MM.1S (cell line): Measurements from ENCODE around the gene WDR70.

ENCODE experiments used
- DNase-seq: peaks from one replicate; pipeline ENCODE4 v3.0.0-alpha.2; 2015
- H2AFZ ChIP-seq: fragments of 300-600 bp; sonication (generic); 2 replicates; pipeline ENCODE4 v1.6.0; 2016; ENCODE audit warnings: antibody characterized with exemption, low read length
- H3F3A ChIP-seq: fragments of 300-600 bp; sonication (generic); 2 replicates; pipeline ENCODE4 v1.6.1; 2016; ENCODE audit warnings: mild to moderate bottlenecking, antibody characterized with exemption, low read length, moderate library complexity, mixed read lengths; ENCODE audit not compliant: insufficient read depth
- H3K27ac ChIP-seq: fragments of 300-600 bp; sonication (generic); 2 replicates; pipeline ENCODE4 v1.5.1; 2016; ENCODE audit warnings: mild to moderate bottlenecking, low read length
- H3K27me3 ChIP-seq: fragments of 300-600 bp; sonication (generic); replicated peaks from 2 replicates; pipeline ENCODE4 v1.6.0; 2016; ENCODE audit warnings: low read length; ENCODE audit not compliant: insufficient read depth
- H3K36me3 ChIP-seq: fragments of 300-600 bp; sonication (generic); replicated peaks from 2 replicates; pipeline ENCODE4 v1.6.1; 2016; ENCODE audit warnings: mild to moderate bottlenecking, low read length, mixed read lengths; ENCODE audit not compliant: insufficient read depth
- H3K4me1 ChIP-seq: fragments of 300-600 bp; sonication (generic); 2 replicates; pipeline ENCODE4 v1.6.1; 2016; ENCODE audit warnings: low read length, mixed read lengths
- H3K4me2 ChIP-seq: fragments of 300-600 bp; sonication (generic); 2 replicates; pipeline ENCODE4 v1.6.0; 2016; ENCODE audit warnings: low read depth, low read length
- H3K4me3 ChIP-seq: fragments of 300-600 bp; sonication (generic); 2 replicates; pipeline ENCODE4 v1.5.1; 2016; ENCODE audit warnings: low read length, mixed read lengths
- H3K79me2 ChIP-seq: fragments of 300-600 bp; sonication (generic); 2 replicates; pipeline ENCODE4 v1.6.1; 2016; ENCODE audit warnings: mixed run types, low read length, mixed read lengths
- H3K9ac ChIP-seq: fragments of 300-600 bp; sonication (generic); 2 replicates; pipeline ENCODE4 v1.6.1; 2016; ENCODE audit warnings: low read length, mixed read lengths
- H3K9me2 ChIP-seq: fragments of 300-600 bp; sonication (generic); replicated peaks from 2 replicates; pipeline ENCODE4 v1.6.1; 2016; ENCODE audit warnings: mild to moderate bottlenecking, low read length, mixed read lengths; ENCODE audit not compliant: insufficient read depth
- H3K9me3 ChIP-seq: fragments of 300-600 bp; sonication (generic); replicated peaks from 2 replicates; pipeline ENCODE4 v1.6.1; 2016; ENCODE audit warnings: mild to moderate bottlenecking, low read length, mixed read lengths; ENCODE audit not compliant: insufficient read depth
- H4K20me1 ChIP-seq: fragments of 300-600 bp; sonication (generic); 2 replicates; pipeline ENCODE4 v1.6.1; 2016; ENCODE audit warnings: mild to moderate bottlenecking, low read length, moderate library complexity, mixed read lengths; ENCODE audit not compliant: insufficient read depth
- CTCF ChIP-seq: fragments of 300-600 bp; sonication (generic); IDR thresholded peaks from 2 replicates; pipeline ENCODE4 v1.5.1; 2016; ENCODE audit warnings: antibody characterized with exemption, low read length, mixed read lengths
- EZH2 ChIP-seq: fragments of 300-600 bp; sonication (generic); optimal IDR thresholded peaks from 2 replicates; pipeline ENCODE3; 2017; ENCODE audit warnings: low read depth, mild to moderate bottlenecking, antibody characterized with exemption, low read length, mixed read lengths
- EZH2phosphoT487 ChIP-seq: fragments of 300-600 bp; sonication (generic); IDR thresholded peaks from 2 replicates; pipeline ENCODE4 v1.6.1; 2018; ENCODE audit warnings: antibody characterized with exemption, low read length

Gene WDR70

GRCh38 chr5:37543216-37543615 lies 164.1 kb downstream of the WDR70 start:
- H3F3A ChIP-seq, result no peaks in the 10 kb centered on the region
- H3K9ac ChIP-seq, result no peak overlapping the region
- H3K9me2 ChIP-seq, result no peaks in the 10 kb centered on the region
- no peak overlapping the region for H3K4me3 ChIP-seq
- H3K27me3 ChIP-seq, result no peaks in the 10 kb centered on the region
- no peak for TF ChIP-seq EZH2phosphoT487
- TF ChIP-seq EZH2, result no peak
- TF ChIP-seq CTCF, result no peak
- DNase-seq, result no peak
- no peaks in the 10 kb centered on the region for H3K36me3 ChIP-seq
- no peak overlapping the region for H2AFZ ChIP-seq
- H3K79me2 ChIP-seq, result no peaks in the 10 kb centered on the region
- no peak overlapping the region for H3K4me2 ChIP-seq
- no peaks in the 10 kb centered on the region for H3K4me1 ChIP-seq
- no peak overlapping the region for H3K27ac ChIP-seq
- H4K20me1 ChIP-seq, result no peaks in the 10 kb centered on the region
- no peaks in the 10 kb centered on the region for H3K9me3 ChIP-seq

- no peak overlapping the region for H3K9ac ChIP-seq
- H3K4me2 ChIP-seq, result no peak overlapping the region
- TF ChIP-seq EZH2, result no peak
- no peak for TF ChIP-seq EZH2phosphoT487
- no peak for TF ChIP-seq CTCF
- H4K20me1 ChIP-seq, result no peaks in the 10 kb centered on the region
- no peaks in the 10 kb centered on the region for H3K9me2 ChIP-seq
- no peak overlapping the region for H3K27ac ChIP-seq
- H3K4me1 ChIP-seq, result no peaks in the 10 kb centered on the region
- H3K36me3 ChIP-seq, result no peaks in the 10 kb centered on the region
- H3F3A ChIP-seq, result no peaks in the 10 kb centered on the region
- no peaks in the 10 kb centered on the region for H3K27me3 ChIP-seq
- no peaks in the 10 kb centered on the region for H3K79me2 ChIP-seq
- DNase-seq, result no peak
- H2AFZ ChIP-seq, result no peak overlapping the region
- H3K9me3 ChIP-seq, result no peaks in the 10 kb centered on the region
- H3K4me3 ChIP-seq, result no peak overlapping the region
Observed at GRCh38 chr5:37549411-37549810, 170.3 kb downstream of the WDR70 start.

- H3K9ac ChIP-seq, result no peak overlapping the region
- H3K27ac ChIP-seq, result no peak overlapping the region
- H3K4me1 ChIP-seq, result no peaks in the 10 kb centered on the region
- no peaks in the 10 kb centered on the region for H3K9me3 ChIP-seq
- no peaks in the 10 kb centered on the region for H3K27me3 ChIP-seq
- no peak overlapping the region for H3K4me2 ChIP-seq
- no peak overlapping the region for H2AFZ ChIP-seq
- H4K20me1 ChIP-seq, result no peaks in the 10 kb centered on the region
- no peaks in the 10 kb centered on the region for H3K79me2 ChIP-seq
- no peak for DNase-seq
- TF ChIP-seq EZH2phosphoT487 (no peak), CTCF (no peak), EZH2 (no peak)
- no peaks in the 10 kb centered on the region for H3K9me2 ChIP-seq
- H3K4me3 ChIP-seq, result no peak overlapping the region
- no peaks in the 10 kb centered on the region for H3K36me3 ChIP-seq
- no peaks in the 10 kb centered on the region for H3F3A ChIP-seq
Observed at GRCh38 chr5:37552161-37552560, 173.0 kb downstream of the WDR70 start.
